Testis (tissue), 3 donors: ENCODE results near the gene PANX2. TPM values are rescaled to one million over a fixed set of nuclear protein-coding genes. Genes with fewer than 3 reads are reported as not detected.

Source experiments
- DNase-seq: peaks from one replicate; pipeline ENCODE4 v3.0.0-alpha.2; 2019
- H3K27ac ChIP-seq, 2 donors: fragments of 200-600 bp; sonication (generic); one replicate each; pipeline ENCODE4 v1.5.1; 2019
- H3K27me3 ChIP-seq: fragments of 200-600 bp; sonication (generic); one replicate; pipeline ENCODE4 v1.5.1; 2019
- H3K36me3 ChIP-seq: fragments of 200-600 bp; sonication (generic); one replicate; pipeline ENCODE4 v1.5.1; 2017; ENCODE audit warnings: low read depth; ENCODE audit errors: missing control alignments
- H3K4me1 ChIP-seq: fragments of 200-600 bp; sonication (generic); one replicate; pipeline ENCODE4 v1.5.1; 2019
- H3K4me3 ChIP-seq, 2 donors: fragments of 200-600 bp; sonication (generic); one replicate each; pipeline ENCODE4 v1.5.1; 2017 to 2019
- H3K9me3 ChIP-seq: fragments of 200-600 bp; sonication (generic); one replicate; pipeline ENCODE4 v1.5.1; 2017
- POLR2A ChIP-seq: fragments of 450-650 bp; IDR thresholded peaks from one replicate; pipeline ENCODE4 v1.6.1; 2017; ENCODE audit warnings: antibody characterized with exemption, mild to moderate bottlenecking, moderate library complexity
- WGBS, 2 donors: methylation state at CpG; one replicate each; pipeline ENCODE4 v1.1.5; 2018; 5-methylcytosine and 5-hydroxymethylcytosine counted together
- intact Hi-C: fragments of 100-400 bp; cut with DNase I; formaldehyde crosslinking; loops from one replicate; pipeline ENCODE4 v1.15.1; 2023; ENCODE audit warnings: low total_unique reads
- polyA plus RNA-seq: library from polyadenylated mRNA; stranded (reverse); fragments of 350-450 nt; fragmentation: Illumina TruSeq; extraction: RNeasy Lipid Tissue Mini Kit (QIAGEN cat#74804); gene quantifications from one replicate; pipeline ENCODE4 v1.2.3, GENCODE V29; 2014; ENCODE audit warnings: low read depth, low replicate concordance; ENCODE audit not compliant: insufficient read depth
- total RNA-seq, 2 donors: library from RNA; depleted of rRNA; stranded (reverse); fragments of >200 nt; gene quantifications; one replicate each; pipeline ENCODE4 v1.2.3, GENCODE V29; 2016
- TF ChIP-seq, protein P1 (sequence below), 3 experiments: fragments of 450-650 bp in 2 of 3; fragments of 200-600 bp in 1 of 3; sonication (generic) in 1 of 3; IDR thresholded peaks; one replicate each; pipeline ENCODE4 v1.5.1; 2016 to 2019; ENCODE audit warnings: antibody characterized with exemption in 3 of 3, mild to moderate bottlenecking in 2 of 3, moderate library complexity in 1 of 3

PANX2 gene
- total and polyA plus RNA-seq, 3 donors from 2014 or later = 2.0 to 6.3 (median 5.3) TPM

DNA sequence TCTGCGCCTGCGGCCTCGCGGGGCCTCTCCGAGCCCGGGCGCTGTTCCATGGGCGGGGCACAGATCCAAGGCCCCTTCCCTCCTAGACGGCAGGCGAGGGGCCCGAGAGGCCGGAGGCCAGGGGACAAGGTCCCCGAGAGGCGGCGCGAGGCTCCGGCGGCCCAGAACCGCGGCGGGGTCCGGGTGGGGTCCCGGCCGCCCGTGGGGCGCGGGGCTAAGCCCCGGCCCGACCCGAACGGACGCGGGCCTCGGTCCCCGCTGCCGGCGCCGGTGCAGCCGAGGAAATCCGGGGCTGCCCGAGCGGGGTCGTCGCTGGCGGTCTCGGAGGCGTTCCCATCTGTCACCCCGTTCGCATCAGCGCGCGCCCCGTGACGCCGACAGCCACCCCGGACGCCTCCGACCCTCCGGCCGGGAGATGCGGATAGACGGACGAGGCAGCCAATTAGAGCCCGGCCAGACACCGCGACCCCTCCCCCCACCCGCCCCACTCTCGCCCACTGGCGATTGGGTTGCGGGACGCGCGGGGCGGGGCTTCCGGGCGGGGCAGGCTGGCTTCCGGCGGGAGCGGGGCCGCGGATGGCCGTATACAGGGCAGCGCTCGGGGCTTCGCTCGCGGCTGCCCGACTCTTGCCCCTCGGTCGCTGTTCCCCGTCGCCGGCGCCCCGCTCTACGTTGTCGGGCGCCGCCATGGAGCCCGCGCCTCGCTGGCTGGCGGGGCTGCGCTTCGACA is 30.1 kb downstream of the PANX2 start, which contains the start of gene SELENOO:
TSS of gene SELENOO (plus strand) at position 551 of the 730 bp plus-strand sequence. CDS start at position 577, 26 bp downstream.
- intact Hi-C loops = loop anchor here (10.0 kb wide), 1 partner anchor 56 kb away; no protein-coding TSS in a partner anchor
- Histone ChIP-seq H3K27ac (peak within 1 kb of the TSS; percentile 70 to 90), H3K4me3 (peak within 1 kb of the TSS; percentile 77 to 82), H3K9me3 (no peaks in the 10 kb centered on the region), H3K4me1 (peaks cover 20% of the 10 kb centered on the region), H3K36me3 (no peaks in the 10 kb centered on the region), H3K27me3 (no peaks in the 10 kb centered on the region)
- 1% methylated on average over 39 of the region's 105 CpGs; no CpG with 5 or more reads in 1 of the 2 donors for WGBS, 2 donors
- peak; percentile 93 for DNase-seq
- TF ChIP-seq POLR2A = peak; percentile 80
- TF ChIP-seq, protein P1, sequence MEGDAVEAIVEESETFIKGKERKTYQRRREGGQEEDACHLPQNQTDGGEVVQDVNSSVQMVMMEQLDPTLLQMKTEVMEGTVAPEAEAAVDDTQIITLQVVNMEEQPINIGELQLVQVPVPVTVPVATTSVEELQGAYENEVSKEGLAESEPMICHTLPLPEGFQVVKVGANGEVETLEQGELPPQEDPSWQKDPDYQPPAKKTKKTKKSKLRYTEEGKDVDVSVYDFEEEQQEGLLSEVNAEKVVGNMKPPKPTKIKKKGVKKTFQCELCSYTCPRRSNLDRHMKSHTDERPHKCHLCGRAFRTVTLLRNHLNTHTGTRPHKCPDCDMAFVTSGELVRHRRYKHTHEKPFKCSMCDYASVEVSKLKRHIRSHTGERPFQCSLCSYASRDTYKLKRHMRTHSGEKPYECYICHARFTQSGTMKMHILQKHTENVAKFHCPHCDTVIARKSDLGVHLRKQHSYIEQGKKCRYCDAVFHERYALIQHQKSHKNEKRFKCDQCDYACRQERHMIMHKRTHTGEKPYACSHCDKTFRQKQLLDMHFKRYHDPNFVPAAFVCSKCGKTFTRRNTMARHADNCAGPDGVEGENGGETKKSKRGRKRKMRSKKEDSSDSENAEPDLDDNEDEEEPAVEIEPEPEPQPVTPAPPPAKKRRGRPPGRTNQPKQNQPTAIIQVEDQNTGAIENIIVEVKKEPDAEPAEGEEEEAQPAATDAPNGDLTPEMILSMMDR (IDR thresholded peaks at IDR 0.05) = no peak

DNA sequence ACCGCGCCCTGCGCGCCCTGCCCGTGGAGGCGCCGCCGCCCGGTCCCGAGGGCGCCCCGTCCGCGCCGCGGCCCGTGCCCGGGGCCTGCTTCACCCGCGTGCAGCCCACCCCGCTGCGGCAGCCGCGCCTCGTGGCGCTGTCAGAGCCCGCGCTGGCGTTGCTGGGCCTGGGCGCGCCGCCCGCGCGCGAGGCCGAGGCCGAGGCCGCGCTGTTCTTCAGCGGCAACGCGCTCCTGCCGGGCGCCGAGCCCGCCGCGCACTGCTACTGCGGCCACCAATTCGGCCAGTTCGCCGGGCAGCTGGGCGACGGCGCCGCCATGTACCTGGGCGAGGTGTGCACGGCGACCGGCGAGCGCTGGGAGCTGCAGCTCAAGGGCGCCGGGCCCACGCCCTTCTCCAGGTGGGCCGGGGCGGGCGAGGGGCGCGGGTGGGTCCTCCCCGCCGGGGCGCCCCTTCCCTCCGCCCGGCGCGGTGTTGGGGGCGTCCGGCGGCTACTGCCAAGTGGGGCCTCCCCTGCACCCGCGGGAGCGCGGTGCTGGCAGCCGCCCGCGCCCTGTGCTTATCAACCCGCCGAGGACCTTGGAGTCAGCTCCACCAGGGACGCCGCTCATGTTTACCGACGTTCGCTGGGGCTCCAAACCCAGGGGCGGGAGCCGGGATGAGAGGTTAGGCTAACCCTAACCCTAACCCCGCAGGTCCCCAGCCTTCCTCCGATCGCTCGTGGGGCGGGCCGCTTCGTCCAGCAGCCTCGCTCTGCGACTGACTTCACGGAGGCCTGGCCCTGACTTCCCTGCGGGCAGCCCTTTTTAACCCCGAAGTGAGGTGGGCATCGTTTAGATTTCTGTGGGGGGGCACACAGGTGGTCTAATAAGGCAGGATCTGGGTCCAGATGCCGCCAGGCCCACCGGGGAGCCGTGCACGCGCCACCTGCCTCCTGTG is 30.9 kb downstream of the PANX2 start:
- no peak for DNase-seq
- 2 to 12% methylated on average over 12 to 78 of the region's 115 CpGs for WGBS, 2 donors
- Histone ChIP-seq H3K4me1 (peaks cover 28% of the 10 kb centered on the region), H3K4me3 (peak overlapping the region; percentile 77 to 82), H3K27me3 (no peaks in the 10 kb centered on the region), H3K9me3 (no peaks in the 10 kb centered on the region), H3K27ac (peak overlapping the region; percentile 9 to 90), H3K36me3 (no peaks in the 10 kb centered on the region)
- intact Hi-C loops = loop anchor here (10.0 kb wide), 1 partner anchor 57 kb away; no protein-coding TSS in a partner anchor
- no peak for TF ChIP-seq POLR2A
- TF ChIP-seq, protein P1 (IDR thresholded peaks at IDR 0.05) = no peak

DNA sequence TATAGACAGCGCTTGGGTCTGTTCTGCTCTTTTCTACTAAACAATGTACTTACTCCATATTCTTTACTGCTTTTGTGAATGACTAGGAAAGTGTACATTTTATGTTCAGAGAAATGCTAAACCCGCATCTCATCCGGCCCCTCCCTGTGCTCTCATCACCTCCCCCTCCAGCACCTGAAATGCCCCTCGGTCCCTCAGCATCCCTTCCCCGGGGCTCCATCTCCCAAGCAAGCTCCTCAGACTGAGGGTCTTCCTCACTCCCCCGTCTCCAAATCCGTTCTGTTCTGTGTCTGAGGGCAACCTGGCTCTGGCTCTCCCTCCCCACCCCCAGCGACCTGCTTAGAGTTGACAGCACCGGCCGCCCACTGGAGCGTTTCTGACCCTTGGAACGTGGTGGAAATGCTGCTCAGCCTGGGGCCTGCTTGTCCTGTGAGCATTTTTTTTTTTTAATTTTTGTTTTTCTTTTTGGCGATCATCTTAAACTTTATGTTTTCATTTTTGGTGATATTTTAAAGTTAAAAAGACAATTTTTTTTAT is 31.7 kb downstream of the PANX2 start:
- TF ChIP-seq POLR2A = no peak
- TF ChIP-seq, protein P1 (IDR thresholded peaks at IDR 0.05) = no peak
- DNase-seq = no peak
- Histone ChIP-seq H3K27me3 (no peaks in the 10 kb centered on the region), H3K4me1 (peaks cover 29% of the 10 kb centered on the region), H3K4me3 (peak overlapping the region; percentile 69 to 82), H3K9me3 (no peaks in the 10 kb centered on the region), H3K27ac (peak overlapping the region in 1 of 2 donors; percentile 90), H3K36me3 (no peaks in the 10 kb centered on the region)
- intact Hi-C loops = loop anchor here (10.0 kb wide), 1 partner anchor 57 kb away; no protein-coding TSS in a partner anchor
- 35 to 42% methylated on average over 13 of the region's 13 CpGs for WGBS, 2 donors

DNA sequence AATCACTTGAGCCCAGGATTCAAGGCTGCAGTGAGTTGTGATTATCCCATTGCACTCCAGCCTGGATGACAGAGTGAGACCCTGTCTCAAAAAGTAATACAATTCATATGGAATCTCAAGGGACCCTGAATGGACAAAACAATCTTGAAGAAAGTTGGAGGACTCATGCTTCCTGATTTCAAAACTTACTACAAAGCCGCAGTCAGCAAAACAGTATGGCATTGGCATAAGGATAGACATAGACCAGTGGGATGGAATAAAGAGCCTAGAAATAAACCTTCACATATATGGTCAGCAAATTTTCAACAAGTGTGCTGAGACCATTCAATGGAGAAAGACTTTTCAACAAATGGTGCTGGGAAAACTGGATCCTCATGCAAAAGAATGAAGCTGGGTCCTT is 32.8 kb downstream of the PANX2 start:
- Histone ChIP-seq H3K27ac (no peak overlapping the region), H3K4me1 (peaks cover 32% of the 10 kb centered on the region), H3K27me3 (no peaks in the 10 kb centered on the region), H3K36me3 (no peaks in the 10 kb centered on the region), H3K4me3 (no peak overlapping the region), H3K9me3 (no peaks in the 10 kb centered on the region)
- intact Hi-C loops = loop anchor here (10.0 kb wide), 1 partner anchor 58 kb away; no protein-coding TSS in a partner anchor
- 96 to 100% methylated on average over 1 of the region's 1 CpG for WGBS, 2 donors
- TF ChIP-seq POLR2A = no peak
- TF ChIP-seq, protein P1 (IDR thresholded peaks at IDR 0.05) = no peak
- DNase-seq = no peak
